ENCODE data around the gene EMID1. TPM values are rescaled to one million over a fixed set of nuclear protein-coding genes. Genes with fewer than 3 reads are reported as not detected.

EMID1 gene
- total RNA-seq, 1 experiment from 2014 or later = 9.6 TPM

- H3K4me3 ChIP-seq (replicated peaks in 1 of 2; ENCODE audit: low read depth in 1 of 2, low read length in 2 of 2) = no peak overlapping the region
- intact Hi-C loops (cut with micrococcal nuclease) = loop anchor here (10.0 kb wide), 1 partner anchor 89 kb away; no protein-coding TSS in a partner anchor
- no peaks in the 10 kb centered on the region for H4K20me1 ChIP-seq (ENCODE audit: insufficient read depth)
- H3K27me3 ChIP-seq (ENCODE audit: insufficient read depth, low read length) = no peaks in the 10 kb centered on the region
- BruUV-seq (replicated peaks) = no TSS peak
- no peak overlapping the region for H2AFZ ChIP-seq (ENCODE audit: low read depth, low read length, poor library complexity, severe bottlenecking)
- TF ChIP-seq, protein P1, sequence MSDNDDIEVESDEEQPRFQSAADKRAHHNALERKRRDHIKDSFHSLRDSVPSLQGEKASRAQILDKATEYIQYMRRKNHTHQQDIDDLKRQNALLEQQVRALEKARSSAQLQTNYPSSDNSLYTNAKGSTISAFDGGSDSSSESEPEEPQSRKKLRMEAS (IDR thresholded peaks at IDR 0.05) = no peak
- TF ChIP-seq YY1 (IDR thresholded peaks at IDR 0.05; ENCODE audit: extremely low read depth, insufficient replicate concordance, low read depth, low read length) (no peak), ZFX (IDR thresholded peaks at IDR 0.05) (no peak), RAD21 (IDR thresholded peaks at IDR 0.05; ENCODE audit: low read depth) (no peak), EGR1 (IDR thresholded peaks at IDR 0.05; ENCODE audit: low read depth) (no peak), CBX3 (IDR thresholded peaks at IDR 0.05; ENCODE audit: low read depth) (no peak), SRF (IDR thresholded peaks at IDR 0.05; ENCODE audit: low read depth) (no peak)
- TF ChIP-seq, protein P2, sequence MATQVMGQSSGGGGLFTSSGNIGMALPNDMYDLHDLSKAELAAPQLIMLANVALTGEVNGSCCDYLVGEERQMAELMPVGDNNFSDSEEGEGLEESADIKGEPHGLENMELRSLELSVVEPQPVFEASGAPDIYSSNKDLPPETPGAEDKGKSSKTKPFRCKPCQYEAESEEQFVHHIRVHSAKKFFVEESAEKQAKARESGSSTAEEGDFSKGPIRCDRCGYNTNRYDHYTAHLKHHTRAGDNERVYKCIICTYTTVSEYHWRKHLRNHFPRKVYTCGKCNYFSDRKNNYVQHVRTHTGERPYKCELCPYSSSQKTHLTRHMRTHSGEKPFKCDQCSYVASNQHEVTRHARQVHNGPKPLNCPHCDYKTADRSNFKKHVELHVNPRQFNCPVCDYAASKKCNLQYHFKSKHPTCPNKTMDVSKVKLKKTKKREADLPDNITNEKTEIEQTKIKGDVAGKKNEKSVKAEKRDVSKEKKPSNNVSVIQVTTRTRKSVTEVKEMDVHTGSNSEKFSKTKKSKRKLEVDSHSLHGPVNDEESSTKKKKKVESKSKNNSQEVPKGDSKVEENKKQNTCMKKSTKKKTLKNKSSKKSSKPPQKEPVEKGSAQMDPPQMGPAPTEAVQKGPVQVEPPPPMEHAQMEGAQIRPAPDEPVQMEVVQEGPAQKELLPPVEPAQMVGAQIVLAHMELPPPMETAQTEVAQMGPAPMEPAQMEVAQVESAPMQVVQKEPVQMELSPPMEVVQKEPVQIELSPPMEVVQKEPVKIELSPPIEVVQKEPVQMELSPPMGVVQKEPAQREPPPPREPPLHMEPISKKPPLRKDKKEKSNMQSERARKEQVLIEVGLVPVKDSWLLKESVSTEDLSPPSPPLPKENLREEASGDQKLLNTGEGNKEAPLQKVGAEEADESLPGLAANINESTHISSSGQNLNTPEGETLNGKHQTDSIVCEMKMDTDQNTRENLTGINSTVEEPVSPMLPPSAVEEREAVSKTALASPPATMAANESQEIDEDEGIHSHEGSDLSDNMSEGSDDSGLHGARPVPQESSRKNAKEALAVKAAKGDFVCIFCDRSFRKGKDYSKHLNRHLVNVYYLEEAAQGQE (IDR thresholded peaks at IDR 0.05; ENCODE audit: low read depth) = no peak
- ATAC-seq (no peak), DNase-seq (ENCODE audit: low read depth, low spot score) (no peak)
- ChIA-PET POLR2A (no interaction called here), CTCF (no interaction called here), RAD21 (ENCODE audit: low non-redundant PET in 1 of 2, low total read pairs in 2 of 2, uncharacterized antibody in 2 of 2, unreplicated experiment in 2 of 2) (no interaction called here)
- H3K9ac ChIP-seq (ENCODE audit: low read length) = no peak overlapping the region
- H3K36me3 ChIP-seq (ENCODE audit: control insufficient read depth in 1 of 2, insufficient read depth in 2 of 2, low read length in 2 of 2) = no peaks in the 10 kb centered on the region
- no peak overlapping the region for H3K4me2 ChIP-seq (ENCODE audit: low read length)
- peaks cover 3 to 8% of the 10 kb centered on the region in 2 experiments; a peak in 2 of 4 replicates for H3K4me1 ChIP-seq (ENCODE audit: control insufficient read depth in 1 of 2, insufficient read depth in 2 of 2, low read length in 2 of 2)
- no peaks in the 10 kb centered on the region for H3K9me2 ChIP-seq (ENCODE audit: insufficient read depth)
- H3K9me3 ChIP-seq (ENCODE audit: control insufficient read depth in 1 of 2, insufficient read depth in 1 of 2, low read depth in 1 of 2, low read length in 2 of 2) = no peaks in the 10 kb centered on the region
- H3K79me2 ChIP-seq (ENCODE audit: insufficient read depth, low read length) = no peaks in the 10 kb centered on the region
- no peak overlapping the region for H3K27ac ChIP-seq (ENCODE audit: low read depth, low read length)
Observed at GRCh38 chr22:29155966-29156365, 49.7 kb upstream of the EMID1 start.
